GM23338 (cell line): ENCODE data around the gene DNAH8. TPM values are rescaled to one million over a fixed set of nuclear protein-coding genes. Genes with fewer than 3 reads are reported as not detected.

Experiments used
- ATAC-seq: fragments of 200-7000 bp; cut with Tn5 transposase; 3 replicates; pipeline ENCODE4 v1.9.1; 2020
- DNase-seq: peaks from one replicate; pipeline ENCODE4 v3.0.0-alpha.2; 2015; ENCODE audit warnings: low spot score
- H2AFZ ChIP-seq: fragments of 200-600 bp; sonication (generic); 2 replicates; pipeline ENCODE4 v1.8.0; 2016; ENCODE audit warnings: antibody characterized with exemption, mild to moderate bottlenecking, moderate library complexity
- H3F3A ChIP-seq: fragments of 200-600 bp; sonication (generic); replicated peaks from 2 replicates; pipeline ENCODE4 v1.8.0; 2017; ENCODE audit warnings: antibody characterized with exemption, mixed run types, low read depth
- H3K27ac ChIP-seq: fragments of 200-600 bp; sonication (generic); 2 replicates; pipeline ENCODE4 v1.6.1; 2016; ENCODE audit warnings: low read depth
- H3K27me3 ChIP-seq: fragments of 200-600 bp; sonication (generic); 2 replicates; pipeline ENCODE4 v1.8.0; 2016; ENCODE audit warnings: mild to moderate bottlenecking, mixed run types, moderate library complexity; ENCODE audit not compliant: insufficient read depth
- H3K36me3 ChIP-seq: fragments of 200-600 bp; sonication (generic); 2 replicates; pipeline ENCODE4 v1.8.0; 2016; ENCODE audit warnings: mild to moderate bottlenecking; ENCODE audit not compliant: insufficient read depth
- H3K4me1 ChIP-seq: fragments of 200-600 bp; sonication (generic); 2 replicates; pipeline ENCODE4 v1.8.0; 2016; ENCODE audit warnings: mild to moderate bottlenecking, moderate library complexity; ENCODE audit not compliant: insufficient read depth
- H3K4me2 ChIP-seq: fragments of 200-600 bp; sonication (generic); 2 replicates; pipeline ENCODE4 v1.7.1; 2017; ENCODE audit warnings: mixed run types
- H3K4me3 ChIP-seq: fragments of 200-600 bp; sonication (generic); 2 replicates; pipeline ENCODE4 v1.6.1; 2016; ENCODE audit warnings: mixed run types
- H3K79me2 ChIP-seq: fragments of 200-600 bp; sonication (generic); replicated peaks from 2 replicates; pipeline ENCODE4 v1.8.0; 2017; ENCODE audit warnings: mild to moderate bottlenecking; ENCODE audit not compliant: insufficient read depth
- H3K9me2 ChIP-seq: fragments of 200-600 bp; sonication (generic); 2 replicates; pipeline ENCODE4 v1.8.0; 2017; ENCODE audit not compliant: insufficient read depth
- H4K20me1 ChIP-seq: fragments of 200-600 bp; sonication (generic); replicated peaks from 2 replicates; pipeline ENCODE4 v1.8.0; 2017; ENCODE audit warnings: mild to moderate bottlenecking; ENCODE audit not compliant: insufficient read depth
- H3K27ac Mint-ChIP-seq: 2 replicates; pipeline ENCODE4 v1.8.0; 2020; ENCODE audit warnings: inconsistent platforms, mild to moderate bottlenecking, moderate library complexity, mixed read lengths
- H3K27me3 Mint-ChIP-seq: 3 replicates; pipeline ENCODE4 v1.8.0; 2022; ENCODE audit warnings: low read depth, mild to moderate bottlenecking, moderate library complexity, mixed read lengths, inconsistent platforms; ENCODE audit not compliant: insufficient read depth, poor library complexity
- H3K36me3 Mint-ChIP-seq: 3 replicates; pipeline ENCODE4 v1.8.0; 2021; ENCODE audit warnings: low read depth, mild to moderate bottlenecking, inconsistent platforms, moderate library complexity, mixed read lengths
- H3K4me1 Mint-ChIP-seq: 3 replicates; pipeline ENCODE4 v1.8.0; 2020; ENCODE audit warnings: mild to moderate bottlenecking, inconsistent platforms, mixed read lengths
- H3K4me3 Mint-ChIP-seq: 3 replicates; pipeline ENCODE4 v1.8.0; 2021; ENCODE audit warnings: moderate library complexity, mild to moderate bottlenecking, inconsistent platforms, mixed read lengths
- H3K9me3 Mint-ChIP-seq: 3 replicates; pipeline ENCODE4 v1.8.0; 2020; ENCODE audit warnings: moderate library complexity, mild to moderate bottlenecking, inconsistent platforms, mixed read lengths
- CREB1 ChIP-seq: fragments of 250-450 bp; sonication (Bioruptor Pico); IDR thresholded peaks from 2 replicates; pipeline ENCODE4 v1.5.0; 2020; ENCODE audit warnings: low read depth, mild to moderate bottlenecking, moderate library complexity
- EZH2phosphoT487 ChIP-seq: fragments of 200-600 bp; sonication (generic); IDR thresholded peaks from one replicate; pipeline ENCODE4 v1.8.1; 2018; ENCODE audit warnings: antibody characterized with exemption; ENCODE audit not compliant: unreplicated experiment
- NANOG ChIP-seq: IDR thresholded peaks from 2 replicates; pipeline ENCODE4 v1.6.1; 2016; ENCODE audit warnings: antibody characterized with exemption, borderline replicate concordance
- POLR2AphosphoS5 ChIP-seq: IDR thresholded peaks from 2 replicates; pipeline ENCODE4 v1.6.1; 2016; ENCODE audit warnings: antibody characterized with exemption, low read depth
- STAT1 ChIP-seq: IDR thresholded peaks from one replicate; pipeline ENCODE4 v1.6.1; 2016; ENCODE audit warnings: antibody characterized with exemption; ENCODE audit not compliant: unreplicated experiment
- ZNF114 ChIP-seq: fragments of 250-450 bp; sonication (Bioruptor Pico); IDR thresholded peaks from 2 replicates; pipeline ENCODE4 v1.5.0; 2020; ENCODE audit warnings: mild to moderate bottlenecking, moderate library complexity
- ZNF331 ChIP-seq: fragments of 250-450 bp; sonication (Bioruptor Pico); IDR thresholded peaks from 2 replicates; pipeline ENCODE4 v1.5.0; 2020; ENCODE audit warnings: low read depth, mild to moderate bottlenecking, moderate library complexity
- polyA plus RNA-seq: library from polyadenylated mRNA; unstranded; fragments of >200 nt; fragmentation: Nextera tagmentation; extraction: Ambion mirVana; gene quantifications from 2 replicates; pipeline ENCODE4 v1.2.1, GENCODE V29; 2016
- total RNA-seq: library from RNA; depleted of rRNA; stranded (reverse); fragments of >200 nt; shearing (Covaris generic); gene quantifications from 2 replicates; pipeline ENCODE4 v1.2.3, GENCODE V29; 2014
- TF ChIP-seq, protein P1 (sequence below): IDR thresholded peaks from one replicate; pipeline ENCODE4 v1.6.1; 2018; ENCODE audit warnings: antibody characterized with exemption; ENCODE audit not compliant: unreplicated experiment
- TF ChIP-seq, protein P2 (sequence below): IDR thresholded peaks from 2 replicates; pipeline ENCODE4 v1.6.1; 2016; ENCODE audit warnings: antibody characterized with exemption
- TF ChIP-seq, protein P3 (sequence below), 2 experiments: fragments of 200-600 bp in 1 of 2; sonication (generic) in 1 of 2; conservative IDR thresholded peaks; 2 replicates each; pipeline versions ENCODE4 v1.5.1 to v1.6.1; 2016 to 2017; ENCODE audit warnings: antibody characterized with exemption in 2 of 2, low read depth in 2 of 2, mild to moderate bottlenecking in 2 of 2, moderate library complexity in 1 of 2
- TF ChIP-seq, protein P4 (sequence below): fragments of 250-450 bp; sonication (Bioruptor Pico); IDR thresholded peaks from 2 replicates; pipeline ENCODE4 v1.5.0; 2020; ENCODE audit warnings: mild to moderate bottlenecking, moderate library complexity

Gene DNAH8
- total and polyA plus RNA-seq, 2 experiments from 2014 or later, result 0.02 TPM; not detected in 1

DNA sequence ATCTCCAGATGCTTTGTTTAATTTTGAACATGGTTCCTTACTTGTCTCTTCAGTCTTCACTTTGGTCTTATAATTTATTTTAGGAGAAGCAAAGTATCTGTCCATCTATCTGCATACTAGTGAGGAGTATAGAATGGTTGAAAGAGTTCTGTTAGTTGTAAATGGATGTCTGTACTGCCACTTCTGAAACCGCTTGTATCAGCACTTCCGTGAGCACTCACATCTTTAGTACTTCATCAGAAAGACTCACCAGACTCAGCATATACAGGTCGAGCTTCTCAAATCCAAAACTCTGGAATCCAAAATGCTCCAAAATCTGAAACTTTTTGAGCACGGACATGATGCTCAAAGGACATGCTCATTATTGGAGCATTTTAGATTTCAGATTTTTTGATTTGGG, 191.5 kb downstream of the DNAH8 start:
- TF ChIP-seq CREB1, result no peak
- Histone ChIP-seq H3K4me3 (no peak overlapping the region), H3K27ac (no peak overlapping the region), H3K4me2 (no peak overlapping the region), H2AFZ (no peak overlapping the region), H3K4me1 (peaks cover 9% of the 10 kb centered on the region), H3K79me2 (no peaks in the 10 kb centered on the region), H3F3A (no peaks in the 10 kb centered on the region), H4K20me1 (no peaks in the 10 kb centered on the region), H3K36me3 (no peaks in the 10 kb centered on the region), H3K27me3 (no peaks in the 10 kb centered on the region), H3K9me2 (no peaks in the 10 kb centered on the region)
- Mint-ChIP-seq H3K27me3 (no peaks in the 10 kb centered on the region), H3K4me3 (no peak overlapping the region), H3K4me1 (peaks cover 9% of the 10 kb centered on the region), H3K36me3 (no peaks in the 10 kb centered on the region), H3K9me3 (no peaks in the 10 kb centered on the region), H3K27ac (no peak overlapping the region)
- ATAC-seq (no peak), DNase-seq (no peak)

DNA sequence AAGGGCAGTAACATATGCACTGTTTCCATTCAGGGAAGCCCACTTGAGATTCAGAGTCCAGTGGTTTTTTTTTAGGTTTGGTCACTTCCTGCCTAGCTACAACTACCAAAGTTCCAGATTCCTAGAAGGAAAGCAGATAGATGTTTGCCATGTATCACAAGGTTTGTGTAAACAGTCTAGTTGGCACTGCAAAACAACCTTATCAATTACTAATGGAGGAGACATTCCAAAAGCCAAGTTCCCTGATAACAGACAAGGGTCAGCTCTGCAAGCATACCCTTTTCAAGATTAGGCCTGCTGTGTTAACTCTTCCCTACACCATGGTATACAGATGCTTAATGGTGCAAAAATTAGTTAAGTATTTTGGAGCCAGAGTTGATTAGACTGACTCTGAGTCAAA, 192.2 kb downstream of the DNAH8 start:
- Histone ChIP-seq H3K36me3 (no peaks in the 10 kb centered on the region), H4K20me1 (no peaks in the 10 kb centered on the region), H3K27me3 (no peaks in the 10 kb centered on the region), H3F3A (no peaks in the 10 kb centered on the region), H3K9me2 (no peaks in the 10 kb centered on the region), H3K4me3 (no peak overlapping the region), H2AFZ (no peak overlapping the region), H3K27ac (no peak overlapping the region), H3K4me1 (peaks cover 3% of the 10 kb centered on the region), H3K4me2 (no peak overlapping the region), H3K79me2 (no peaks in the 10 kb centered on the region)
- DNase-seq (no peak), ATAC-seq (no peak)
- no peaks in the 10 kb centered on the region for H3K9me3 Mint-ChIP-seq
- no peaks in the 10 kb centered on the region for H3K27me3 Mint-ChIP-seq
- H3K4me1 Mint-ChIP-seq, result peaks cover 4% of the 10 kb centered on the region
- H3K27ac Mint-ChIP-seq, result no peak overlapping the region
- H3K36me3 Mint-ChIP-seq, result no peaks in the 10 kb centered on the region
- H3K4me3 Mint-ChIP-seq, result no peak overlapping the region
- no peak for TF ChIP-seq POLR2AphosphoS5
- TF ChIP-seq STAT1, result no peak
- TF ChIP-seq, protein P1, sequence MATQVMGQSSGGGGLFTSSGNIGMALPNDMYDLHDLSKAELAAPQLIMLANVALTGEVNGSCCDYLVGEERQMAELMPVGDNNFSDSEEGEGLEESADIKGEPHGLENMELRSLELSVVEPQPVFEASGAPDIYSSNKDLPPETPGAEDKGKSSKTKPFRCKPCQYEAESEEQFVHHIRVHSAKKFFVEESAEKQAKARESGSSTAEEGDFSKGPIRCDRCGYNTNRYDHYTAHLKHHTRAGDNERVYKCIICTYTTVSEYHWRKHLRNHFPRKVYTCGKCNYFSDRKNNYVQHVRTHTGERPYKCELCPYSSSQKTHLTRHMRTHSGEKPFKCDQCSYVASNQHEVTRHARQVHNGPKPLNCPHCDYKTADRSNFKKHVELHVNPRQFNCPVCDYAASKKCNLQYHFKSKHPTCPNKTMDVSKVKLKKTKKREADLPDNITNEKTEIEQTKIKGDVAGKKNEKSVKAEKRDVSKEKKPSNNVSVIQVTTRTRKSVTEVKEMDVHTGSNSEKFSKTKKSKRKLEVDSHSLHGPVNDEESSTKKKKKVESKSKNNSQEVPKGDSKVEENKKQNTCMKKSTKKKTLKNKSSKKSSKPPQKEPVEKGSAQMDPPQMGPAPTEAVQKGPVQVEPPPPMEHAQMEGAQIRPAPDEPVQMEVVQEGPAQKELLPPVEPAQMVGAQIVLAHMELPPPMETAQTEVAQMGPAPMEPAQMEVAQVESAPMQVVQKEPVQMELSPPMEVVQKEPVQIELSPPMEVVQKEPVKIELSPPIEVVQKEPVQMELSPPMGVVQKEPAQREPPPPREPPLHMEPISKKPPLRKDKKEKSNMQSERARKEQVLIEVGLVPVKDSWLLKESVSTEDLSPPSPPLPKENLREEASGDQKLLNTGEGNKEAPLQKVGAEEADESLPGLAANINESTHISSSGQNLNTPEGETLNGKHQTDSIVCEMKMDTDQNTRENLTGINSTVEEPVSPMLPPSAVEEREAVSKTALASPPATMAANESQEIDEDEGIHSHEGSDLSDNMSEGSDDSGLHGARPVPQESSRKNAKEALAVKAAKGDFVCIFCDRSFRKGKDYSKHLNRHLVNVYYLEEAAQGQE, result no peak
- TF ChIP-seq ZNF114 (CRISPR knock-in tag), result no peak
- no peak for TF ChIP-seq EZH2phosphoT487
- TF ChIP-seq, protein P2, sequence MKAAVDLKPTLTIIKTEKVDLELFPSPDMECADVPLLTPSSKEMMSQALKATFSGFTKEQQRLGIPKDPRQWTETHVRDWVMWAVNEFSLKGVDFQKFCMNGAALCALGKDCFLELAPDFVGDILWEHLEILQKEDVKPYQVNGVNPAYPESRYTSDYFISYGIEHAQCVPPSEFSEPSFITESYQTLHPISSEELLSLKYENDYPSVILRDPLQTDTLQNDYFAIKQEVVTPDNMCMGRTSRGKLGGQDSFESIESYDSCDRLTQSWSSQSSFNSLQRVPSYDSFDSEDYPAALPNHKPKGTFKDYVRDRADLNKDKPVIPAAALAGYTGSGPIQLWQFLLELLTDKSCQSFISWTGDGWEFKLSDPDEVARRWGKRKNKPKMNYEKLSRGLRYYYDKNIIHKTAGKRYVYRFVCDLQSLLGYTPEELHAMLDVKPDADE, result no peak
- TF ChIP-seq, protein P3, sequence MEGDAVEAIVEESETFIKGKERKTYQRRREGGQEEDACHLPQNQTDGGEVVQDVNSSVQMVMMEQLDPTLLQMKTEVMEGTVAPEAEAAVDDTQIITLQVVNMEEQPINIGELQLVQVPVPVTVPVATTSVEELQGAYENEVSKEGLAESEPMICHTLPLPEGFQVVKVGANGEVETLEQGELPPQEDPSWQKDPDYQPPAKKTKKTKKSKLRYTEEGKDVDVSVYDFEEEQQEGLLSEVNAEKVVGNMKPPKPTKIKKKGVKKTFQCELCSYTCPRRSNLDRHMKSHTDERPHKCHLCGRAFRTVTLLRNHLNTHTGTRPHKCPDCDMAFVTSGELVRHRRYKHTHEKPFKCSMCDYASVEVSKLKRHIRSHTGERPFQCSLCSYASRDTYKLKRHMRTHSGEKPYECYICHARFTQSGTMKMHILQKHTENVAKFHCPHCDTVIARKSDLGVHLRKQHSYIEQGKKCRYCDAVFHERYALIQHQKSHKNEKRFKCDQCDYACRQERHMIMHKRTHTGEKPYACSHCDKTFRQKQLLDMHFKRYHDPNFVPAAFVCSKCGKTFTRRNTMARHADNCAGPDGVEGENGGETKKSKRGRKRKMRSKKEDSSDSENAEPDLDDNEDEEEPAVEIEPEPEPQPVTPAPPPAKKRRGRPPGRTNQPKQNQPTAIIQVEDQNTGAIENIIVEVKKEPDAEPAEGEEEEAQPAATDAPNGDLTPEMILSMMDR (conservative IDR thresholded peaks at IDR 0.05; ENCODE audit: low read depth in 2 of 2), result no peak
- TF ChIP-seq, protein P4, sequence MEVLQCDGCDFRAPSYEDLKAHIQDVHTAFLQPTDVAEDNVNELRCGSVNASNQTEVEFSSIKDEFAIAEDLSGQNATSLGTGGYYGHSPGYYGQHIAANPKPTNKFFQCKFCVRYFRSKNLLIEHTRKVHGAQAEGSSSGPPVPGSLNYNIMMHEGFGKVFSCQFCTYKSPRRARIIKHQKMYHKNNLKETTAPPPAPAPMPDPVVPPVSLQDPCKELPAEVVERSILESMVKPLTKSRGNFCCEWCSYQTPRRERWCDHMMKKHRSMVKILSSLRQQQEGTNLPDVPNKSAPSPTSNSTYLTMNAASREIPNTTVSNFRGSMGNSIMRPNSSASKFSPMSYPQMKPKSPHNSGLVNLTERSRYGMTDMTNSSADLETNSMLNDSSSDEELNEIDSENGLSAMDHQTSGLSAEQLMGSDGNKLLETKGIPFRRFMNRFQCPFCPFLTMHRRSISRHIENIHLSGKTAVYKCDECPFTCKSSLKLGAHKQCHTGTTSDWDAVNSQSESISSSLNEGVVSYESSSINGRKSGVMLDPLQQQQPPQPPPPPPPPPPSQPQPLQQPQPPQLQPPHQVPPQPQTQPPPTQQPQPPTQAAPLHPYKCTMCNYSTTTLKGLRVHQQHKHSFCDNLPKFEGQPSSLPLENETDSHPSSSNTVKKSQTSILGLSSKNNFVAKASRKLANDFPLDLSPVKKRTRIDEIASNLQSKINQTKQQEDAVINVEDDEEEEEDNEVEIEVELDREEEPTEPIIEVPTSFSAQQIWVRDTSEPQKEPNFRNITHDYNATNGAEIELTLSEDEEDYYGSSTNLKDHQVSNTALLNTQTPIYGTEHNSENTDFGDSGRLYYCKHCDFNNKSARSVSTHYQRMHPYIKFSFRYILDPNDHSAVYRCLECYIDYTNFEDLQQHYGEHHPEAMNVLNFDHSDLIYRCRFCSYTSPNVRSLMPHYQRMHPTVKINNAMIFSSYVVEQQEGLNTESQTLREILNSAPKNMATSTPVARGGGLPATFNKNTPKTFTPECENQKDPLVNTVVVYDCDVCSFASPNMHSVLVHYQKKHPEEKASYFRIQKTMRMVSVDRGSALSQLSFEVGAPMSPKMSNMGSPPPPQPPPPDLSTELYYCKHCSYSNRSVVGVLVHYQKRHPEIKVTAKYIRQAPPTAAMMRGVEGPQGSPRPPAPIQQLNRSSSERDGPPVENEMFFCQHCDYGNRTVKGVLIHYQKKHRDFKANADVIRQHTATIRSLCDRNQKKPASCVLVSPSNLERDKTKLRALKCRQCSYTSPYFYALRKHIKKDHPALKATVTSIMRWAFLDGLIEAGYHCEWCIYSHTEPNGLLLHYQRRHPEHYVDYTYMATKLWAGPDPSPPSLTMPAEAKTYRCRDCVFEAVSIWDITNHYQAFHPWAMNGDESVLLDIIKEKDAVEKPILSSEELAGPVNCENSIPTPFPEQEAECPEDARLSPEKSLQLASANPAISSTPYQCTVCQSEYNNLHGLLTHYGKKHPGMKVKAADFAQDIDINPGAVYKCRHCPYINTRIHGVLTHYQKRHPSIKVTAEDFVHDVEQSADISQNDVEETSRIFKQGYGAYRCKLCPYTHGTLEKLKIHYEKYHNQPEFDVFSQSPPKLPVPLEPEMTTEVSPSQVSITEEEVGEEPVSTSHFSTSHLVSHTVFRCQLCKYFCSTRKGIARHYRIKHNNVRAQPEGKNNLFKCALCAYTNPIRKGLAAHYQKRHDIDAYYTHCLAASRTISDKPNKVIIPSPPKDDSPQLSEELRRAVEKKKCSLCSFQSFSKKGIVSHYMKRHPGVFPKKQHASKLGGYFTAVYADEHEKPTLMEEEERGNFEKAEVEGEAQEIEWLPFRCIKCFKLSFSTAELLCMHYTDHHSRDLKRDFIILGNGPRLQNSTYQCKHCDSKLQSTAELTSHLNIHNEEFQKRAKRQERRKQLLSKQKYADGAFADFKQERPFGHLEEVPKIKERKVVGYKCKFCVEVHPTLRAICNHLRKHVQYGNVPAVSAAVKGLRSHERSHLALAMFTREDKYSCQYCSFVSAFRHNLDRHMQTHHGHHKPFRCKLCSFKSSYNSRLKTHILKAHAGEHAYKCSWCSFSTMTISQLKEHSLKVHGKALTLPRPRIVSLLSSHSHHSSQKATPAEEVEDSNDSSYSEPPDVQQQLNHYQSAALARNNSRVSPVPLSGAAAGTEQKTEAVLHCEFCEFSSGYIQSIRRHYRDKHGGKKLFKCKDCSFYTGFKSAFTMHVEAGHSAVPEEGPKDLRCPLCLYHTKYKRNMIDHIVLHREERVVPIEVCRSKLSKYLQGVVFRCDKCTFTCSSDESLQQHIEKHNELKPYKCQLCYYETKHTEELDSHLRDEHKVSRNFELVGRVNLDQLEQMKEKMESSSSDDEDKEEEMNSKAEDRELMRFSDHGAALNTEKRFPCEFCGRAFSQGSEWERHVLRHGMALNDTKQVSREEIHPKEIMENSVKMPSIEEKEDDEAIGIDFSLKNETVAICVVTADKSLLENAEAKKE (CRISPR knock-in tag), result no peak
- no peak for TF ChIP-seq NANOG
- TF ChIP-seq ZNF331 (CRISPR knock-in tag), result no peak
